NOMO-1 treated with dmso at 0.1 percent for 144 hours (cell line): ENCODE data around the gene IGFBP6.
"Not testable (repeated sequence)": the region's sequence is repeated elsewhere in the genome, so short reads cannot be mapped to it uniquely, and the experiment has no call there.

Experiments
- DNase-seq: peaks from one replicate; lab custom pipeline; 2025; ENCODE audit not compliant: unreplicated experiment; lab: John Stamatoyannopoulos, UW

Gene IGFBP6

DNA sequence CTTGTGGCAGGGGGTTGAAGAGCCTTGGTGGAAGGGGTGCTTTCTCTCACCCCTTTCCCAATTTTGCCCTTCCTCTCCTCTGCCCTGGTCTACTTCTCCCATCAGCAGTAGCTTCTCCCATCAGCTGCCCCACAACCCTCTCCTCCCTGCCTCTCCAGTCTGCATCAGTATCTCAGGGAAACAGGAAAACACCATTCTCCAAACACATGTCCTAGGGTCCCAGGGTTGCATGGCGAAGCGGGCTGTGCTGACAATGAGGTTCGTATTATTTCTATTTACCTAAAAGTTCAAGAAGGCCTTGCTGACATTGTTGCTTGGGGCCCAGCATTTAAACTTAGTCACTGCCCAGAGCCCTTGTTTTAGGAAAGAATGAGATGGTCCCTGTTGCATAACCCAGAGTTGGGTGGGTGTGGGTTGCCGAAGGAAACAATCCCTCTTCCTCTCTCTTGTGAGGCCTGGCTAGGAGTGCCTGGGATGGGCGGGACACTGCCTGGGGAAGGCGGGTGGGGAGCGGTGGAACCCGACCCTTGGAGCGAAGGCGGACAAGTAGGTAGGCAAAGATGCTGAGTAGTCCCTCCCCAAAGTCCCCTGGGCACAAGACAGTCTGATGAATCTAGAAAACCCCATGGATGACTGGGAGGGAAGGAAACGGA, 1.3 kb upstream of the IGFBP6 start:
- DNase-seq: no peak

DNA sequence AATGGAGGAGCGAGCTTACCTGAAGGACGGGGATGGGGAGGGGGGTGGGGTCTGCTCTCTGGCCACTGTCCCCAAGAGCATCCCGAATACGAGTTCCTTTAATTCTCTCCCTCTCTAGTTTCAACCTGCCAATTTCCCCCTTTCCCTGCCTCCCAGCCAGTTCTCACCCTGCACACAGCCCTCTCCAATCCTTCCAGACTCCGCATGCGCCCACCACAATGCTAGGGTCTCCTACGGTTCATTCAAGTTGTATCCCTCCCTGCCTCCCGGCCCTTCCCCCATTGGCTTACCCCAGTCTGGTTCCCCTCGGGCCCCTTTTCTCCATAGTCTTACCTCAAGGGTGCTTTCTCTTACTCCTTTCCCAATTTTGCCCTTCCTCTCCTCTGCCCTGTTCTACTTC, 708 bp upstream of the IGFBP6 start:
- no peak for DNase-seq

DNA sequence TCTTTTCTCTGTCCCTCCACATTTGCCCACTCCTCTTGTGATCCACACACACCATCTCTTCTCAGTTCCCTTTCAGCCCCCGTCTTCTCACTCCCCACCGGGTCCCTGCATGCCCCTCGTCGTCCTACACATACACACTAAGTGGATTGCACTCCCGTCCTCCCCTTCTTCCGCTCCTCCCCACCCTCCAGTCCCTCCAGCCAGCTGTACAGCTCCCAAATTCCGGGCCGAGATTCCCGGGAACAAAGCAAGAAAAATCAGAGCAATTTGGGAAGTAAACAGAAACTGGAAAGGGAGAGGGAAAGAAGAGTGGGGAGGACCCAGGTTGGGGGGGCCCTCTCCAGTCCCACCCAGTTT, 282 bp upstream of the IGFBP6 start:
- no peak for DNase-seq

DNA sequence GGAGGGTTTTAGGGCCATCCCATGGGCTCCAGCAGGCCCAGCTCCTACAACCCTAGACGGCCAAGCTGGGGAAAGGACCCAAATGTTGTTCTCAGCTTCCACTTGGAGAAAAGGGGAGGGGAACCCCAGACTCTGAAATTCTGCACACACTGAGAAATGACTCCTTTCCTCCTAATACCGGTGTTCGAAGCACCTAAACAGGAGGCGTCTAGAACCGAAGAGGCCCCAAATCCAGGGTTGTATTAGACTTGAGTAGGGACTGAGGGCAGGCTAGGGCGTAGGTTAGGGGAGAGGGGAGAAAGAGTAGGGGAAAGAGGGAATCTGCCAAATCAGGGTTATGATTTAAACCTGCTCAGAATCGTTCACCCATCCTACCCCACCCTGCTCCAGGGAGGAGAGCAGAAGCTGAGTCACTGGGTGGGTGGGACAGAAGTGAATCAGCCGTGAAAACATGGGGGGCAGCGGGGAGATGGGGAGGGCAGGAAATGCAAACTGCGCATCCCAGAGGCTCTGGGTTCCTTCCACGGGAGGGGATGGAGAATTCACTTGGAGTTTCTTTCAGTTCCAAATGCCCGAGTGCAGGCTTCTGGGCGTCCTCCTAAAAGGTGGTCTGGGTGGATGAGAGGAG, 1.0 kb downstream of the IGFBP6 start:
- DNase-seq: no peak

DNA sequence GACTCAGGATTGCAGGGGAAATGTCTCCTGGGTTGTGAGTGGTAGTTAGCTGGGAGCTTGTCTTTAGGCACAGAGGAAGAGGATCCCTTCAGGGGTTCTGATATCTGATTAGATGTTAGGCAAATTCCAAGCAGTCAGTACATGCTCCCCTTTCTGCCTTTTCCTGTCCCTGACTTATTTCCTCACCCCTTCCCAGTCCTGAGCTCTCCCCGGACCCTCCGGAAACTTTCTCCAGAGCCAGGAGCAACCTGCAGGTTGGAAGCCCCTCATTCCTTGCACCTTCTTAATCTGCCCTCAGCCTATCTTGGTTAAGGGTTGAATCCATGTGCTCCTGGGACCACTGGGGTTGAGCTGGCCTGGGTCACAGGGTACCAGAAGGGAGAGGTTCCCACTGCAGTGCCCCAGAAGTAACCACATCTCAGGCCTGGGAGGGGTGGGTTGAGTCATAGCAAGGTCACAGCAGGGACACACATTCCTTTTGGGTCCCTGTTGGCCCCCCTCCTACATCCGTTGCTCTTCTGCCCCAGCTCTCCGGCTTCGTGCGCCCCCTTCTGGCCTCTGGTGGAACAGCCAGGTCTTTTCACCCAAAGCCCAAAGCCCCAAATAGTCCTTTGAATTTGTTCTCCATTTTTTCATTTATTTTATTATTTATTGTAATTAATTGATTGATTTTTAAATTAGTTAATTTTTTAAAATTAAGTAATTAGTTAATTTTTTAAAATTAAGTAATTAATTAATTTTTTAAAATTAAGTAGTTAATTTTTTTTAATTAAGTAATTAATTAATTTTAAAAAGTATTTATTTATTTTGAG, 1.8 kb downstream of the IGFBP6 start:
- DNase-seq: peak; percentile 71

DNA sequence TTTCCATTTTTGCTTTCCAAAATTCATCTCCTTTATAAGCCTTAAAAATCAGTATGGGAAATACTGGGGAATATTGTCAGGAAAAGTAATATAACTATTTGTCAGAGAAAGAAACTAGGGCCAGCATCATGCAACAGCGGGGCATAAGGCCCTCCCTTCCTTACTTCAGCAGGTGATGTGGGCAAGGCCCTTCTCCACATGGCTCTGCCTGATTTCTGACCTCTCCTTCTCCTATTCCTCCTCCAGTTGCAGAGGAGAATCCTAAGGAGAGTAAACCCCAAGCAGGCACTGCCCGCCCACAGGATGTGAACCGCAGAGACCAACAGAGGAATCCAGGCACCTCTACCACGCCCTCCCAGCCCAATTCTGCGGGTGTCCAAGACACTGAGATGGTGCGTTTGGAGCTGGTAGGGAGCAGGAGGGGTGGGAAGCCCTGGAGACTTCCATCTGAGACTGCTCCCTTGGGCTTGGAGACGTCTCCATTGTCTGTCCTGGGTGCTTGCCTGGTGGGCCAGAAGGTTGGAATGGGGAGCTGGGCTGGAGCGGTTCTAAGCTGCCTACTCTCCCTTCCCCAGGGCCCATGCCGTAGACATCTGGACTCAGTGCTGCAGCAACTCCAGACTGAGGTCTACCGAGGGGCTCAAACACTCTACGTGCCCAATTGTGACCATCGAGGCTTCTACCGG, 3.1 kb downstream of the IGFBP6 start:
- DNase-seq: no peak

DNA sequence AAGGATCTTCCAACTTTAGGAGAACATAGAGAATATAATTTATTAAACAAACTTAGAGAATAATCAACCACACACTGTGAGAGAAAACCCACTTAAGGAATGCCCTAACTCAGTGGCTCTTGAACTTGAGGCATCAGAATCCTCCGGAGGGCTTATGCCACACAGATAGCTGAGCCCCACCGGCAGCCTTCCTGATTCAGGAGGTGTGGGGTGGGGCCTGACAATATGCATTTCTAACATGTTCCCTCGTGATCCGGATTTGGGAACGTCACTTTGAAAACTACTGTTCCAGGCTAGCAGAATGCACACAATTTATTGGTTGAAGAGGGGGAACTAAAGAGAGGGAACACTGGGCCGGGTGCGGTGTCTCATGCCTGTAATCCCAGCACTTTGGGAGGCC, 3.8 kb downstream of the IGFBP6 start:
- DNase-seq: no peak

DNA sequence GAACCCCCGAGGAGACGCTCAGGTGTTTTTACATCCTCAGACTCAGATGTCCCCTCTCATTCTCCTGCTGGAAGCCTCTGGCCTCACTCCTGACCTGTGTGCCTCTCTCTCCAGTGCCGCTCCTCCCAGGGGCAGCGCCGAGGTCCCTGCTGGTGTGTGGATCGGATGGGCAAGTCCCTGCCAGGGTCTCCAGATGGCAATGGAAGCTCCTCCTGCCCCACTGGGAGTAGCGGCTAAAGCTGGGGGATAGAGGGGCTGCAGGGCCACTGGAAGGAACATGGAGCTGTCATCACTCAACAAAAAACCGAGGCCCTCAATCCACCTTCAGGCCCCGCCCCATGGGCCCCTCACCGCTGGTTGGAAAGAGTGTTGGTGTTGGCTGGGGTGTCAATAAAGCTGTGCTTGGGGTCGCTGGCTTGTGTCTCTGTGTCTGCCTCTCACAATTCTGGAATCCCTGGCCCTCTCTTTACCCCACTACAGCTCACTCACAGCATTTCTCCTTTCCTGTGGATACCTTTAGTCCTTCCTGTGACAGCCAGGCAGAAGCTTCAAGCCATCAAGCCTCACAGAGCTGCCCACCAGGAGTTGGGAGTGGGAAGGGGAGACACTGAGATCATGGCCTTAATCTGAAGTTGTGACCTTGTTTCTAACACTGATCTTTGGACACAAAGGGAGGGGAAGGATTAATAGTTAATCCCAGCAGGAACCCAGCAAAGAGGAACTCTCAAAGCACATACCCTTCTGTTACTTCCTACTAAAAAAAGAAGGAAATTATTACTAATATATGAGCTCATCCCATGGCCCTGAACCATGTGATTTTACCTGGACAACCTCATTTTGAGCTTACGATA, 4.7 kb downstream of the IGFBP6 start:
- DNase-seq: no peak

DNA sequence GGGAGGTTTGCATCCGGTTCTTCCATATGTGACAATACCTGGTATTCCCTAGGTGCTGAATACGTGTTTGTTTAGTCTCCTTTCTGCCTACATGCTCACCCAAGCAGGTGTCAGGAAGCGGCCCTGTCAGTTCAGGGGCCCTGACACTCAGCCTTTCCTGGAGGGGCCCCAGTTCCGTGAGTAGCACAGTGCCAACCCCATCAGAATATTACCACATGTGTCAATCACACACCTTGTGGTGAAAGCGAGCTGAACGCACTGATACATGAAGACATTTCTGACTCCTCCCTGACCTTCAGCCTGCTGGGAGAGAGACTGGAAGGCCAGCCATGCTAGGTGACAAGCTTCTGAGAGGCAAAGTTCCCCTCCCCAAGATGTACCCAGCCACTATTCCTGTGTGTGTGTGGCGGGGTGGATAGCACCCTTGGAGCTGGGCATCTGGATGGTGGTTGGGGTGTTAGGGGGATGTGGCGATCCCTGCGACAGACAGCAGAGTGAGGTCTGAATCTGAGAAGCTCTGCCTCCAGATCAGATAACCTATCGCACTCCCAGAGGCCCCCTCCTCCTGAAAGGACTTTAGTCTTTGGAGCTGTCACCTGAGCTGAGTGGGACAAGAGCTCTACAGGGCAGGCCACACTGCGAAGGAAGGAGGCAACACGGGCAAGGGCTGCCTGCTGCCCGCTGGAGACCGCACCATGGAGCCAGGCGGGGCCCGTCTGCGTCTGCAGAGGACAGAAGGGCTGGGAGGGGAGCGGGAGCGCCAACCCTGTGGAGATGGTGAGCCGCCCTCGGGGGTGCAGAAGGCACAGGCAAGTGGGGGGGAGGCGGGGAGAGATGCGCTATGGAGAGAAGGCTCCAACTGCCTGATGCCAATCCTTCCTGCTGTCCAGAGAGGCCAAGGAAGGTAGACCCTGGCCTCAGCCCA, 5.7 kb downstream of the IGFBP6 start, which contains the start of gene SOAT2:
Gene SOAT2 (plus strand): TSS at position 604 of the 925 bp plus-strand sequence. CDS start 92 bp downstream, at position 696.
- no peak for DNase-seq

DNA sequence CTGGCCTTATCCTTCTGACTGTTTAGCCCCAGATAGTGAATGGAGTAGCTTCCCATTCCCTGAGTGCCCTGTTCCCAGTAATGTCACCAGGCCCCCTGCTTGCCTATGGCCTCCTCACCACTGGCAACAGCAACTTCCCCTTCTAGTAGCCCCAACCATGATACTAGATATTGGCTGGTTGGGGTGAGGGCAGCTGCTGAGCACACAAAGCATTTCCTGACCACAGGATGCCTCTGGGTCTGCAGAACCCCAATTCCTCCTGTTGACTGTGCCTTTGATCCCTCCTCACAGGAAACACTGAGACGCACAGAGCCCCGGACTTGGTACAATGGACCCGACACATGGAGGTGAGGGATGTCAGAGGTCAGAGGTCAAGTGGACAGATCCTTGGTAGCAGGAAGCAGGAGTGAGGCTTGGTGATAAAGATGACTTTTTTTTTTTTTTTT, 6.4 kb downstream of the IGFBP6 start:
- DNase-seq: peak; percentile 54

DNA sequence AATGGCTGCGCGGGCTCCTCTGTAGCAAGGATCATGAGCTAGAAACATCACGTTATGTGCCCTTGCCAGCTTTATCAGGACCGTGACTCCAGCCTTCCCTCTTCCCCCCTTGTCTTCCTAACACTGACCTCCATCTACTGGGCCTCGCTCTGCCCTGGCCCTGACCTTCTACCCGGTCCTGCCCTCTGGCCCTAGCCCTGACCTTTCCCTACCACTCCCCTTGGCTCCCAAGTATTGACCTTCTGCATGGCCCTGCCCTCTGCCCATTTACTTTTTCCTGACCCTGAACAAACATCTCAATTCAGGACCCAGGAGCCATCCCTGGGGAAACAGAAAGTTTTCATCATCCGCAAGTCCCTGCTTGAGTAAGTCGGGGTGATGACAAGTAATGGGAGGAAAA, 7.8 kb downstream of the IGFBP6 start:
- DNase-seq: no peak

DNA sequence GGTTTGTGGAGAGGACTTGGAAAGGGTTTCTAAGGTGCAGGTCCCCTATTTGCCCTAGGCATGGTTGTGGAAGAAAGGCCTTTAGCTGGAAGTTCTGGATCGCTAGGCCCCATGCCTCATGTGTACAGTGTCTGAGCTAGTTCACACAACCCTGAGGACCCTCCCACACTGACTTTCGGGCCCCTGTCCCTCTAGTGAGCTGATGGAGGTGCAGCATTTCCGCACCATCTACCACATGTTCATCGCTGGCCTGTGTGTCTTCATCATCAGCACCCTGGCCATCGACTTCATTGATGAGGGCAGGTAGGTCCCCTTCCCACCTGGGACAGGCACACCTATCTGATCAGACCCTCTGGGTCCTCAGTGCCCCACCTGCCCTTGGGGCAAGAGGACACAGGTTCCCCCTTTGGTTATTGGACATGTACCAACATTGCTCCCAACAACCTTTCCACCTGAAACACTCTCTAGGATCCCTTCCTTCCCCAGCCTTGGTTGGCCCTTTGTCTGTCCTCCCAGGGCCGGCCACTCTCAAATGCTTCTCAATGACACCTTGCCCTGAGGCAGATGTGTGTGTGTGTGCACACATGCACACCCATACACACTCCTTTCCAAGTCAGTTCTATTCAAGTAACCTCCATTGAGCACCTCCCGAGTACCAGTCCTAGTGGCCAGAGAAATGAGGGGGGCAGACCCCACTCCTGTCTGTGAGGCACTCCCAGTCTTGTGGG, 8.4 kb downstream of the IGFBP6 start:
- DNase-seq: no peak

DNA sequence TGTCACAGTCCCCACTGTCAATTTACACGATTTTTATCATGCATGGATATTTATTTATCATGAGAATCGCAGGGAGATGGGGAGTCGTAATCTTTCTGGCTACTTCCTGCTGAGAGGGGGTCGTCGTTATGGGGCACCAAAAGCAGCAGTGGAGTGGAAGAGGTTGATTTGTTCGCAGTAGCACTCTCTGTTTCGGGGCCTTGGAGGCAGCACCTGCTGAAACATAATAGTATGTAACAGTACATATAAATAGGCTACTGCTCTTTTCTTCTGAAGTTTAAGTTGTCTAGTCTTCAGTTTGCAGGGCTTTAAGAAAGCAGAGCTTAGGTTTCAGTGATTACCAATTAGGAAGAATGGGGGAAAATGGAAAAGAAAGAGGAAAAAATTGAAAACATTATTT, 9.7 kb downstream of the IGFBP6 start:
- DNase-seq: no peak

DNA sequence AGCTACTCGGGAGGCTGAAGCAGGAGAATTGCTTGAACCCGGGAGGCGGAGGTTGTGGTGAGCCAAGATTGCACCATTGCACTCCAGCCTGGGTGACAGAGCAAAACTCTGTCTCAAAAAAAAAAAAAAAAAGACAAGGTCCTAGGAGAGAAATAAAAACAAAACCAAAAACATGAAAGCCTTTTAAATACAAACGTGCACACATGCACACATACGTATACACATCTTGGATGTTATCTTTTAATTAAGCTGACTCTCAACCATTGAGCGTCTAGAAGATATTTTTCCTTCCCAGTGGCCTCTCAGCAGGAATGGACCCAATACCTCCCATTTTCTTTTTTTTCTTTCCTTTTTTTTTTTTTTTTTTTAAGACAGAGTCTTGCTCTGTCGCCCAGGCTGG, 15.0 kb downstream of the IGFBP6 start:
- not testable (repeated sequence) for DNase-seq

DNA sequence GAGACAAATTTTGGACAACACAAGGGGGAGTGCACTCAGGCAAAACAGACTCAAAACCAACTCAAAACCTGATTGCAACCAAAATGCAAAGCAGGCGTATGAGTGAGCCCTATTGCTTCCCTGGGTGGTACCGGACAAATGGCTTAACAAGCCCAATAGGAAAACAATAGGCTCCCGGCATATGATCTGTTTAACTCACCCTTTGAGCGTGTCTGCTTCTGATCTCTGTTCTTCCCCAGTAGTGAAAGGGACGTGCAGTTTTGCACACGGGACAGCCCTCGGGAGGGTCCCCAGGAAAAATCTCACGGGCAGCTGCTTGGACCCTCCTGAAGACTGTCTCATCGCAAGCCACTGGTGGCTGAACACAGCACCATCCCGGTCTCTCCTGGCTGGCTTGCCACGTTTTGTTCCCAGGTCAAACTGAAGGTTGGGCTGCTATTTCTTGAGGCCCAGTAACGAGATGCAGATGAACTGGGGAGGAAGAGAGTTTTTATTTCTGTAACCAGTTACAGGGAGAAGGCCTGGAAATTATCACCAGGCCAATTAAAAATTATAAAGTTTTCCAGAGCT, 15.8 kb downstream of the IGFBP6 start:
- no peak for DNase-seq

DNA sequence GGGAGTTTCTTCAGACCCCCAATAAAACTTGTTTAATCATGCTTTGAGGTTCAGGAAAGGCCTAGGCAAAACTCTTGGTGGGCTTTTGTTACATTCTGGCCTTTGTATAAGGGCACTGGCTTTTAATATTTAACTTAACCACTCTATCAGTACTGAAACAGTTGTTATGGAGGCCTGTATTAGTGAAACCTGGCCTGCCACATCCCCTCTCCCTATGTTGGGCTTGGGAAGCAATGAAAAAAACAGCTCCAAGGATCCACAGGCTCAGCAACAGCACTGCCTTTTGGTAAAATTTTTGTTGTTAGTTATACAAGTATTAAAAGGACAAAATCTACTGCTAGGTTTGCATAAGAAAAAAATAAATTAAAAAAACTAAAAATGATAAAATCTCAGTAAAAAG, 16.5 kb downstream of the IGFBP6 start:
- DNase-seq: no peak

DNA sequence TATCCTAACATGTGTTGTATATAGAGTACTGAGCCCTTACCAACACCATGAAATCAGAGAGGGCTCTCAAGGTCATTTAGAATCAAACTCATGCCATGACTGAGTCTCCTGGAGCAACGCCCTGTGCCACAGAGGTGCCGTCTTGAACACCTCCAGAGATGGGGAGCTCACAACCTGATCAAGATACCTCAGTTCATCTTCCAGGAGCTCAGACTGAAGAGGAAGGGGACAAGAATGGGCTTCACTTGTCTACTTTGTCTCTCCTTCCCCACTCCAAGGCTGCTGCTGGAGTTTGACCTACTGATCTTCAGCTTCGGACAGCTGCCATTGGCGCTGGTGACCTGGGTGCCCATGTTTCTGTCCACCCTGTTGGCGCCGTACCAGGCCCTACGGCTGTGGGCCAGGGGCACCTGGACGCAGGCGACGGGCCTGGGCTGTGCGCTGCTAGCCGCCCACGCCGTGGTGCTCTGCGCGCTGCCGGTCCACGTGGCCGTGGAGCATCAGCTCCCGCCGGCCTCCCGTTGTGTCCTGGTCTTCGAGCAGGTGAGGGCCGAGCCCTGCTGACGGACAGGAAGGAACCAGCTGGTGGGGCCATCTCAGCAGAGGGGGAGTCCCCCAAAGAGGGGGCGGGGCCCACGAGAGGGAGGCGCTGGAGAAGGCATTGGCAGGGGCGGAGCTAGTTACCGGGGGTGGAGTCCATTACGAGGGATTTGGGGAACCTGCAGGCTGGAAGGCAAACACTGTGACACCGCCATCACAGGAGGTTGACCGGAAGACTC, 17.8 kb downstream of the IGFBP6 start:
- no peak for DNase-seq
